MCF 10A (cell line): ENCODE measurements around the gene GEMIN7. TPM values are rescaled to one million over a fixed set of nuclear protein-coding genes. Genes with fewer than 3 reads are reported as not detected.

Source experiments
- BruUV-seq: library from RNA; stranded (reverse); fragments of 400-500 nt; replicated peaks from 2 replicates; lab custom pipeline; 2021; lab: Mats Ljungman, UMichigan
- CTCF ChIA-PET: fragments of 300-600 bp; sonication (Branson Sonifier 250); formaldehyde crosslinking; extraction: SDS; loops from one replicate; lab custom pipeline; 2021; ENCODE audit warnings: antibody characterized with exemption, inconsistent platforms; lab: Yijun Ruan, JAX
- POLR2A ChIA-PET: fragments of 300-600, 350-650 bp; sonication (Branson Sonifier 250); formaldehyde crosslinking; extraction: SDS; loops from one replicate; lab custom pipeline; 2020; ENCODE audit warnings: antibody characterized with exemption, inconsistent platforms; lab: Yijun Ruan, JAX
- DNase-seq: peaks from one replicate; pipeline ENCODE4 v3.0.0-alpha.2; 2018; ENCODE audit not compliant: unreplicated experiment
- H3K27ac Mint-ChIP-seq: one replicate; pipeline ENCODE4 v1.8.0; 2022; ENCODE audit warnings: mild to moderate bottlenecking, low read depth, mixed read lengths; ENCODE audit not compliant: unreplicated experiment
- H3K27me3 Mint-ChIP-seq: one replicate; pipeline ENCODE4 v1.8.0; 2022; ENCODE audit warnings: mixed read lengths; ENCODE audit not compliant: insufficient read depth, unreplicated experiment
- H3K36me3 Mint-ChIP-seq: one replicate; pipeline ENCODE4 v1.8.0; 2022; ENCODE audit warnings: mild to moderate bottlenecking, moderate library complexity, mixed read lengths; ENCODE audit not compliant: insufficient read depth, unreplicated experiment
- H3K4me1 Mint-ChIP-seq: one replicate; pipeline ENCODE4 v1.8.0; 2022; ENCODE audit warnings: mixed read lengths; ENCODE audit not compliant: insufficient read depth, unreplicated experiment
- H3K4me3 Mint-ChIP-seq: one replicate; pipeline ENCODE4 v1.8.0; 2022; ENCODE audit warnings: mild to moderate bottlenecking, moderate library complexity, mixed read lengths; ENCODE audit not compliant: unreplicated experiment
- H3K9me3 Mint-ChIP-seq: one replicate; pipeline ENCODE4 v1.8.0; 2022; ENCODE audit warnings: mixed read lengths; ENCODE audit not compliant: unreplicated experiment
- intact Hi-C: fragments of 100-400 bp; cut with micrococcal nuclease; formaldehyde crosslinking; loops from 2 replicates; pipeline ENCODE4 v1.14.1; 2022
- total RNA-seq: library from RNA; stranded (reverse); gene quantifications from 2 replicates; pipeline ENCODE4 v1.2.3, GENCODE V29; 2022
- TF ChIP-seq, protein P1 (sequence below): fragments of 200-600 bp; IDR thresholded peaks from one replicate; pipeline ENCODE4 v1.8.0; 2022; ENCODE audit warnings: antibody characterized with exemption, mild to moderate bottlenecking; ENCODE audit not compliant: unreplicated experiment

Gene GEMIN7
- total RNA-seq, 1 experiment from 2014 or later = 21.0 TPM

- POLR2A ChIA-PET = no interaction called here
- peak overlapping the region; percentile 20 for H3K4me3 Mint-ChIP-seq
- intact Hi-C loops = no loop called here
- peaks cover 15% of the 10 kb centered on the region for H3K4me1 Mint-ChIP-seq
- H3K27ac Mint-ChIP-seq = no peak overlapping the region
- CTCF ChIA-PET = no interaction called here
- H3K9me3 Mint-ChIP-seq = no peaks in the 10 kb centered on the region
- H3K36me3 Mint-ChIP-seq = peaks cover 21% of the 10 kb centered on the region
- no peaks in the 10 kb centered on the region for H3K27me3 Mint-ChIP-seq
- no TSS peak for BruUV-seq
- DNase-seq = no peak
- TF ChIP-seq, protein P1, sequence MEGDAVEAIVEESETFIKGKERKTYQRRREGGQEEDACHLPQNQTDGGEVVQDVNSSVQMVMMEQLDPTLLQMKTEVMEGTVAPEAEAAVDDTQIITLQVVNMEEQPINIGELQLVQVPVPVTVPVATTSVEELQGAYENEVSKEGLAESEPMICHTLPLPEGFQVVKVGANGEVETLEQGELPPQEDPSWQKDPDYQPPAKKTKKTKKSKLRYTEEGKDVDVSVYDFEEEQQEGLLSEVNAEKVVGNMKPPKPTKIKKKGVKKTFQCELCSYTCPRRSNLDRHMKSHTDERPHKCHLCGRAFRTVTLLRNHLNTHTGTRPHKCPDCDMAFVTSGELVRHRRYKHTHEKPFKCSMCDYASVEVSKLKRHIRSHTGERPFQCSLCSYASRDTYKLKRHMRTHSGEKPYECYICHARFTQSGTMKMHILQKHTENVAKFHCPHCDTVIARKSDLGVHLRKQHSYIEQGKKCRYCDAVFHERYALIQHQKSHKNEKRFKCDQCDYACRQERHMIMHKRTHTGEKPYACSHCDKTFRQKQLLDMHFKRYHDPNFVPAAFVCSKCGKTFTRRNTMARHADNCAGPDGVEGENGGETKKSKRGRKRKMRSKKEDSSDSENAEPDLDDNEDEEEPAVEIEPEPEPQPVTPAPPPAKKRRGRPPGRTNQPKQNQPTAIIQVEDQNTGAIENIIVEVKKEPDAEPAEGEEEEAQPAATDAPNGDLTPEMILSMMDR = no peak
Measured at GRCh38 chr19:45082170-45082569, 3.1 kb downstream of the GEMIN7 start.

- intact Hi-C loops = no loop called here
- TF ChIP-seq, protein P1 = no peak
- ChIA-PET CTCF (interaction anchor here (0.7 to 1.4 kb wide), 2 partner anchors 11 to 44 kb away, joined by 3 to 4 read pairs; no protein-coding TSS in a partner anchor), POLR2A (no interaction called here)
- Mint-ChIP-seq H3K36me3 (peaks cover 31% of the 10 kb centered on the region), H3K4me3 (no peak overlapping the region), H3K4me1 (peaks cover 13% of the 10 kb centered on the region), H3K27me3 (no peaks in the 10 kb centered on the region), H3K9me3 (no peaks in the 10 kb centered on the region), H3K27ac (no peak overlapping the region)
- BruUV-seq = no TSS peak
- no peak for DNase-seq
Measured at GRCh38 chr19:45086480-45086879, 7.4 kb downstream of the GEMIN7 start.

DNA sequence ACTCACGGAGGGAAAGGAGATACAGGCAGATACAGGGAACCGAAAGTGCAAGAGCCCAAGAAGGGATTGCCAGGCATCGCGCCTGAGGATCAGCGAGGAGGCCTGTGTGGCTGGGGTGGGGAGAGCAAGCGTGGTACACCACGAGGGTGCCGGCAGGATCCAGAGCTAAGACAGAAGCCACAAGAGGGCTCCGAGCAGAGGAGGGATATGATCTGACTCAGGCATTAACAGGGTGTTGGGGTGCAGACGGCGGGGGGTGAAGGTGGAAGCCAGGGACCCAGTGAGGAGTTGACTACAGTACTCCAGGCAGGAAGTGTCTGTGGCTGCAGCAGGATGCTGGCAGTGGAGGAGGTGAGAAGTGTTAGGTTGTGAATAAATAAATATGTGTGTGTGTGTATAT, 8.5 kb downstream of the GEMIN7 start:
- H3K4me1 Mint-ChIP-seq = peaks cover 5% of the 10 kb centered on the region
- no peak overlapping the region for H3K27ac Mint-ChIP-seq
- ChIA-PET POLR2A (no interaction called here), CTCF (interaction anchor here (0.9 to 1.0 kb wide), 2 partner anchors 26 to 161 kb away, joined by 3 to 5 read pairs; no protein-coding TSS in a partner anchor)
- TF ChIP-seq, protein P1 = no peak
- peaks cover 31% of the 10 kb centered on the region for H3K36me3 Mint-ChIP-seq
- no peaks in the 10 kb centered on the region for H3K9me3 Mint-ChIP-seq
- H3K4me3 Mint-ChIP-seq = no peak overlapping the region
- no TSS peak for BruUV-seq
- H3K27me3 Mint-ChIP-seq = no peaks in the 10 kb centered on the region
- no peak for DNase-seq
- intact Hi-C loops = no loop called here

DNA sequence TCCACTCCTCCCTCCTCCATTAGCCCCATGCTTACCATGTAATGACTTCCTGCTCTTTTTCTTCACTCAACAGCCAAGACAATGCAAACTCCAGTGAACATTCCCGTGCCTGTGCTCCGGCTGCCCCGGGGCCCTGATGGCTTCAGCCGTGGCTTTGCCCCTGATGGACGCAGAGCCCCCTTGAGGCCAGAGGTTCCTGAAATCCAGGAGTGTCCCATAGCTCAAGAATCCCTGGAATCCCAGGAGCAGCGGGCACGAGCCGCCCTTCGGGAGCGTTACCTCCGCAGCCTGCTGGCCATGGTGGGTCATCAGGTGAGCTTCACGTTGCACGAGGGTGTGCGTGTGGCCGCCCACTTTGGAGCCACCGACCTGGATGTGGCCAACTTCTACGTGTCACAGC, 11.0 kb downstream of the GEMIN7 start:
- Mint-ChIP-seq H3K36me3 (peaks cover 32% of the 10 kb centered on the region), H3K4me1 (peaks cover 19% of the 10 kb centered on the region)

More for the DNA sequence above, 11.0 kb downstream of the GEMIN7 start:
- POLR2A ChIA-PET = interaction anchor here (1.2 to 4.2 kb wide), 2 partner anchors 12 to 89 kb away, joined by 4 to 102 read pairs; partner anchors contain the start of genes BLOC1S3, GEMIN7 and ZNF296
- CTCF ChIA-PET = interaction anchor here (1.0 kb wide), 1 partner anchor 88 kb away, joined by 6 read pairs; the partner anchor contains the start of genes BLOC1S3 and TRAPPC6A
- TF ChIP-seq, protein P1 = no peak
- intact Hi-C loops = loop anchor here (5.0 to 10.0 kb wide), 3 partner anchors 87 to 245 kb away; partner anchors contain the start of genes BLOC1S3, EXOC3L2 and TRAPPC6A
- Mint-ChIP-seq H3K27me3 (no peaks in the 10 kb centered on the region), H3K27ac (no peak overlapping the region), H3K9me3 (no peaks in the 10 kb centered on the region), H3K4me3 (no peak overlapping the region)
- no TSS peak for BruUV-seq
- no peak for DNase-seq
